Suppressor macrophage (primary cell): ENCODE results near the gene SLC22A3.
"Not testable (repeated sequence)": the region's sequence is repeated elsewhere in the genome, so short reads cannot be mapped to it uniquely, and the experiment has no call there.

Experiments used
- DNase-seq, 4 experiments: peaks; one replicate each; pipeline ENCODE4 v3.0.0-alpha.2; 2020 to 2022
- total RNA-seq, 17 experiments: gene quantifications; one replicate each; lab custom pipeline; 2026; ENCODE audit warnings: mixed read lengths in 6 of 17, inconsistent platforms in 3 of 17; lab: John Stamatoyannopoulos, UW

The SLC22A3 gene, protein sequence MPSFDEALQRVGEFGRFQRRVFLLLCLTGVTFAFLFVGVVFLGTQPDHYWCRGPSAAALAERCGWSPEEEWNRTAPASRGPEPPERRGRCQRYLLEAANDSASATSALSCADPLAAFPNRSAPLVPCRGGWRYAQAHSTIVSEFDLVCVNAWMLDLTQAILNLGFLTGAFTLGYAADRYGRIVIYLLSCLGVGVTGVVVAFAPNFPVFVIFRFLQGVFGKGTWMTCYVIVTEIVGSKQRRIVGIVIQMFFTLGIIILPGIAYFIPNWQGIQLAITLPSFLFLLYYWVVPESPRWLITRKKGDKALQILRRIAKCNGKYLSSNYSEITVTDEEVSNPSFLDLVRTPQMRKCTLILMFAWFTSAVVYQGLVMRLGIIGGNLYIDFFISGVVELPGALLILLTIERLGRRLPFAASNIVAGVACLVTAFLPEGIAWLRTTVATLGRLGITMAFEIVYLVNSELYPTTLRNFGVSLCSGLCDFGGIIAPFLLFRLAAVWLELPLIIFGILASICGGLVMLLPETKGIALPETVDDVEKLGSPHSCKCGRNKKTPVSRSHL
- total RNA-seq: 0 to 1.9 (median 0) reads per million in 17 experiments

DNA sequence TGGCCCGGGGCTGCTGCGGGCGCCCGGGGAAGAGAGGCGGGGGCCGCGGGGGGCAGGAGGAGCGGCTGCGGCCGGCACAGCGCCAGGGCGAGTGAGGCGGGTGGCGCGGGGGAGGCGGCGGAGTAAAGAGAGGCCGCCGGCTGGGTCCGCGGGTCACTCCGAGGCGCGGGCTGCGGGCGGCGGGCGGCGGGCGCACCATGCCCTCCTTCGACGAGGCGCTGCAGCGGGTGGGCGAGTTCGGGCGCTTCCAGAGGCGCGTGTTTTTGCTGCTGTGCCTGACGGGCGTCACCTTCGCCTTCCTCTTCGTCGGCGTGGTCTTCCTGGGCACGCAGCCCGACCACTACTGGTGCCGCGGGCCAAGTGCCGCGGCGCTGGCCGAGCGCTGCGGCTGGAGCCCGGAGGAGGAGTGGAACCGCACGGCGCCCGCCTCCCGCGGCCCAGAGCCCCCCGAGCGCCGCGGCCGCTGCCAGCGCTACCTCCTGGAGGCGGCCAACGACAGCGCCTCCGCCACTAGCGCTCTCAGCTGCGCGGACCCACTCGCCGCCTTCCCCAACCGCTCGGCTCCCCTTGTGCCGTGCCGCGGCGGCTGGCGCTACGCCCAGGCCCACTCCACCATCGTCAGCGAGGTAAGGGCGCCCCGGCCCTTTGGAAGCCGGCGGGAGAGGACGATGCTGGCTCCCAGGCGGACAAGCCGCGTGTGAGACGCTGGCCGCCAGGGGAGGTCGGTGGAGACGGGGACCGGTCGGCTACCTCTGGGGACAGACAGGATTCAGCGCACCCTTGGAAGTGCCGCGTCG, at the start of gene SLC22A3:
Gene SLC22A3, plus strand, starts transcription at position 156 of the 797 bp plus-strand sequence. Its CDS starts 42 bp downstream, at position 198.
- no peak for DNase-seq

DNA sequence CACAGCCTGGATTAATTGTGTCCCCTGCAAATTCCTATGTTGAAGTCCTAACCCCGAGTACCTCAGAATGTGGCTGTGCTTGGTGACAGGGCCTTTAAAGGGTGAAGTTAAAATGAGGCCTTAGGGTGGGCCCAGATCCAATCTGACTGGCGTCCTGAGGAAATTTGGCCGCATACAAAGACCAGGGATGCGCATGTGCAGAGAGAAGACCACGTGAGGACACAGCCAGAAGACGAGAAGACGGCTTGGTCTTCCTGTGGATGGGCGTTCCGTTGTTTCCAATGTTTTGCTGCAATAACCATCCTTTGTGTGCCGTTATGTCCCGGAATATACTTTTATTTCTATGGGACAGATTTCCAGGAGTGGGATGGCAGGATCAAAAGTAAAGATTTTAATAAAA, 48.6 kb upstream of the SLC22A3 start:
- no peak for DNase-seq

DNA sequence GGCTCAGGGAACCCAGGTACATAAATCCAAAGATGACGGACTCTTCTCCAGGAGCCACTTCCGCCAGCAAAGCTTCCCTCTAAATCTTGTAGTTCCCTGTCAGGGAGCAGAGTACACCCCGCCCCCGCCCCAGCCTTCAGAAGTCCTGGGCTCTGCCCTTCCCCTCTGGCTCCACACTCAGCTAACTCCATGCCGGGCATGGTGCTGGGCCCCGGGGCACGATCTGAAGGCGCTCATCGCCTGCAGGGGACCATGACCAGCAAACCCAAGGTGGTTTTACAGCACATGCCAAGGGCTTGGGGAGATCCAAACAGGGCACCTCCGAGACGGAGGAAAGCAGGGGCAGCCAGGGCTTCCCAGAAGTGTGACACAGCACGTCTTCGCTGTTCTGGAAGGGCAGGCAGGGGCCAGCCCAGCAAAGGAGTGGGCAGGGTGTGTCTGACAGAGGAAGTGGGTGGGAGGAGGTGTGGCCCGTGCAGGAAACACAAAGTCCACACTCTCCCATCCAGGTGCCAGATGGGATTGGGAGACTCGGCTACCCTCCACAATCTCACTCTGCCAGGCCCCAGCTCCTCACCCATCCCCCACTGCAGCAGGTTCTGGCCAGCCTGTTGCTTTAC, 48.0 kb upstream of the SLC22A3 start:
- DNase-seq: no peak

DNA sequence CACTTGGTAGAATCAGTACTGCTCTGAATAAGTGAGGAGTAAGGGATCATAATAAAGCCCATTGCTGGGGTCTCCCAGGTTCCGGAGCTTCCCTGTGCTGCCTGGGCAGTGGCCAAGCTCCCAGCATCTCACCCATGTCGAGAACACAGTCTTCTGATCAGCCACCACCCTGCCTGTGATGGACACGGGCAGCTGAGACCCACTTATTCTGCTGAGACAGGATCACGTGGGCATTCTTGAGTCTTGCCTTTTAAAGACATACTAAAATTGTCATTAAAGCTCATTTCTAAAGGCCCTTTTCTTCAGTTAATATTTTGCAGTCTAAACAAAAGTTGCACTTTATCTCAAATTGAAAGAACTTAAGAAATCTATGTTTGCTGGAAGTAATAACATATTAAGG, 46.8 kb upstream of the SLC22A3 start:
- DNase-seq: no peak

DNA sequence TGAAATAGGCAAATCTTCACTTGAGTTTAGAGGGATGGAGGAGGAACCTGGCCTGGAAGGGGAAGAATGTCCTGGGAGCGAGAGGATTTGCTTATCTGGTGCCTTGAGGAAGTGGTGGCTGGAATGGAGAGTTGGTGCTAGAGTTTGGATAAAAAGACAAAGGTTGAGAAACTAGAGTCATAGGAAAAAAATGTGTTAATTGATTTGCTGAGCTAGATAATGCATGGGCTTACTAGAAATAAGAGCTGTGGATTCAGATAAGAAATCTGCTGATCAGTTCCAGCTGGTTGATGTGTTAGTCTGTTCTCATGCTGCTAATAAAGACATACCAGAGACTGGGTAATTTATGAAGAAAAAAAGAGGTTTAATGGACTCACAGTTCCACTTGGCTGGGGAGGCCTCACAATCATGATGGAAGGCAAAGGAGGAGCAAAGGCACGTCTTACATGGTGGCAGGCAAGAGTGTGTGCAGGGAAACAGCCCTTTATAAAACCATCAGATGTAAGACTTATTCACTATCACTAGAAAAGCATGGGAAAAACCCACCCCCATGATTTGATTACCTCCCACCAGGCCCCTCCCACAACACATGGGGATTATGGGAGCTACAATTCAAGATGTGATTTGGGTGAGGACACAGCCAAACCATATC, 45.6 kb upstream of the SLC22A3 start:
- DNase-seq: not testable (repeated sequence)

DNA sequence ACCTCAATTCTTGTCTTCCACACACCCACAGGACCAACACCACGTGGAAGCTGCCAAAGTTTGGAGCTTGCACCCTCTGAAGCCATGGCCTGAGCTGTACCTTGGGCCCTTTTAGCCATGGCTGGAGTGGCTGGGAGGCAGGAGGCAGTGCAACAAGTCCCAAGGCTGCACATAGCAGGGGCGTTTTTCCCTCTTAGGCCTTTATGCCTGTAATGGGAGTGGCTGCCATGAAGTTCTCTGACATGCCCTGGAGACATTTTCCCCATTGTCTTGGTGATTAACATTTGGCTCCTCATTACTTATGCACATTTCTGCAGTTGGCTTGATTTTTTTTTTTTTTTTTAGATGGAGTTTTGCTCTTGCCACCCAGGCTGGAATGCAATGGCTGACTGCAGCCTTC, 44.4 kb upstream of the SLC22A3 start:
- no peak for DNase-seq

DNA sequence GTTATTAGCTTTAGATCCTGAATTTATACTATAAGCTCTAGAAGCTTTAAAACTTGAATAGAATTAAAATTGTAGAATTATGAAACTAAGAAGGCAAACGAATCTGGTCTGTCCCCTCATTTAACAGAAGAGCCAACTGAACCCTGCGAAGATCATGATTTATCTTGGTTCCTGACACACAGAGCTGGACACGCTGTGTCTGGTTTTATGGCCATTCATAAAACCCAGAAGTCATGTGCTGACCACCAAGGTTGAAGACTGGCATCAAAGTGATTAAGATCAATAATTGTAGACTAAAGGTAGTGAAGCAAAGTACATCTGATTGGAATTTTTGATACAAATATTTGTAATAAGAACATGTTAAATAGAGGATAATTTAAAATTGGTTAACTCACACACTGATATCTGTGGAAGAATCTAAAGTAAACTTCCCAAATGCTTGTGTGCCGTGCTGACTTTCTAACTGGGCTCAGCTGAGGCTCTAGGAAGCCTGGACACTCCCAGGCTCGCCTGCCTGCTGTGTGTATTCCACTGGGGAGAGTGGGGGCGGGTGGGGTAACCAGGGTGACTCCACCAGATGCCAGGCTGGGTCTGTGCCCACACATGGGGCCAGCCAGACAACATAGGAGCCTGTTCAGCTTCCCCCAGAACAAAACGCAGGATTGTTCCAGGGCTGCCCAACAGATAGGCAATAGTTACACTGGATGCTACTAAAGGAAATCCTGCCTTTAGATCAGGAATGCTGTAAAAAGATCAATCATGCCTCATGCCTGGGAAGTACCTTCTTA, 42.1 kb upstream of the SLC22A3 start:
- DNase-seq: no peak

DNA sequence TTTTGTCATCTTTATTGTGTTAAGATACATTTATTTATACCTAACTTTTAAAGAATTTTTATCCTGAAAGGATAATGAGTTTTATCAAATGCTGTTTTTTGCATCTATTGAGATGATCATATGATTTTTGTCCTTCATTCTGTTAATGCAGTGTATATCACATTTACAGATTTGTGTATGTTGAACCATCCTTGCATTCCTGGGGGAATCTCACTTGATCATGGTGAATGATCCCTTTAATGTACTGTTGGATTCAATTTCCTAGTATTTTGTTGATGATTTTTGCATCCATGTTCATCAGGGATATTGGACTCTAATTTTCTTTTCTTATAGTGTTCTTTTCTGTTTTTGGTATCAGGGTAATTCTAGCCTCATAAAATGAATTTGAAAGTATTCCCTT, 38.5 kb upstream of the SLC22A3 start:
- DNase-seq: no peak

DNA sequence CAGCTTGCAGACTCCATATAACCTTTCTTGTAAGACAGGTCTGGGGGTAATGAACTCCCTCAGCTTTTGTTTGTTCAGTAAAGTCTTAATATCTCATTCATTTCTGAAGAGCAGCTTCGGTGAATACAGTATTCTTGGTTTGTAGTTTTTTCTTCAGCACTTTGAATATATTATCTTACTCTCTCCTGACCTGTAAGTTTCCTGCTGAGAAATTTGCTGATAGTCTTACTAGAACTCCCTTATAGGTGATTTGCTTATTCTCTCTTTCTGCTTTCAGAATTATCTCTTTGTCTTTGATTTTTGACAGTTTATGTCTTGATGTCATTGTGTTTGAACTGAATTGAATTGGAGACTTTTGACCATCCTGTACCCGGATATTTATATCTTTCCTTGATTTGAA, 35.3 kb upstream of the SLC22A3 start:
- no peak for DNase-seq

DNA sequence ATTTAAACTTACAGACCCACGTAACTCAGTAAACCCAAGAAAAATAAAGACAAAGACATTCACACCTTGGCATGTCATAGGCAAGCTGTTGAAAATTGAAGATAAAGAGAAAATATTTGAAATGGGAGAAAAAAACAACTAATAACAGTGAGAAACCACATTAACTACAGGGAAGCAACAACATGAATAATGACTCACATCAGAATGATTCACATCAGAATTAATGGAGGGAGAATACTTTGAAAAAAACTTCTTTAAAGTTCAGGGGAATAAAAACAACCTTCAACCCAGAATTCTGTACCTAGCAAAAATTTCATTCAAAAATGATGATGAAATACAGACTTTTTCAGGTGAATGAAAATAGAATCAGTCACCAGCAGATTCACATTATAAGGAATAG, 32.9 kb upstream of the SLC22A3 start:
- no peak for DNase-seq

DNA sequence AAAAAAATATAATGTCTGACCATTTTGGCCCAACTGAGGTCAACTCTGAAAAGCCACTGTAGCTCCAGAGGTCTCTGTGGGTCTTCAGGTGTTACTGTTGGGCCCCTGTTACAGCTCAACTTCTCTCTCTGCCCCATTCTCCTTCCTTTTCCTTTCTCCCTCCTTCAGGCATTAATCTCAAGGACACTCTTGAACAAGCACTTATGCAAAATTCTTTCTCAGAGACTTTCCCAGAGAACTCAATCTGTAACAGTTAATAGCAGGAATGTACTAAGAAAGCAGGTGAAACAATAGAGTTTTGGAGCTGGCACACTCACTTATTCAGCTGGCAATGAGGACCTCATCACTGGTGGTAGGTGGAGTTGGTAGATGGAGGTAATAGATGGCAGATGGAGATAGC, 31.9 kb upstream of the SLC22A3 start:
- no peak for DNase-seq

DNA sequence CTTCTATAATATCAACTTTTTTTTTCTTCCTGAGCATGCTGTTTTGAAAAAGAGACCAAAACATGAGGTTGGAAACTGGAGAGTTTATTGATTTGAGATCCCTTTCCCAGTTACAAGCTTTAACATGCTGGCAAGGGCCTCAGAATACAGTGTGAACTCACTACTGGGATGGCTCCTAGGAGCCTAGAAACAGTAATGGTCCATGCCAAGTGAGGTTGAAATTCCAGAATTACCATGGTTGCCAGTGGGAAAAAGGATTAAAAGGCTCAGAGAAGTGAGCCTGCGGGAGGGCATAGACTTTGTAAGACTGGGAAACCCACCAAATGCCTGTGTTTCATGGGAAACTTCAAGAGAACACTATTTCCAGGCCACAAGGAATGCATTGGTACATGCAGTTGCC, 28.9 kb upstream of the SLC22A3 start:
- DNase-seq: no peak

DNA sequence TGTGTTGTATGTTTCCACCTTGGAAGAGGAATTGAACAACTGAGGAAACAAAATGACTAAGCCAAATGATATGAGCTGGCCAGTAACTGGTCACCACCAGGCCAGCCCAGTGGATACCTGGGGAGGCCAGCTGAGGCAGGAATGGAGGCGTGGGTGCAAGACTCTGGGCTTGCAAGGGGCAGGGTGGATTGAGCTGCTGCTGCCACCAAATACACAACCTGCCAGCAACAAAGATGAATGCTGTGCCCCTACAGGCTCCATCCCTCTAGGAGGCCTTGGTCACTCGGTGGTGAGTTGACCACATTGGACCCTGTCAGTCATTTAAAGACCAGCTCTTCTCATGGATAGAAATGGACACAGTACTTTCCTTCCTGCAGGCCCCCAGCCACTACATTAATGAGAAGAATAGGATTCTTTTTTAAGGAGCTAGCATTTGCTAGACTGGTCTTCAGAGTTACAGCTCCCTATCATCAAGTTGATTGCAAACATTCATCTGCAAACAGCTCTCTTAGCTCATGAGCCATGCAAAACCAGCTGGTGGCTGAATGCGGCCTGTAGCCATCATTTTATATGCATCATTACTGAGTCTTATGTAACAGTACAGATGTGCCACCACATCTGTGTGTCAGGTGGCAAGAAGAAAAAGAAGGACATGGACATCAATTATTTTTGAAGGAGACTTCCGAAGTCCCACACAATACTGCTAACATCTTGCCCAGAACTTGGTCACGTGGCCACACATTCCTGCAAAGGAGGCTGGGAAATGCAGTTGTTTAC, 26.3 kb upstream of the SLC22A3 start:
- no peak for DNase-seq

DNA sequence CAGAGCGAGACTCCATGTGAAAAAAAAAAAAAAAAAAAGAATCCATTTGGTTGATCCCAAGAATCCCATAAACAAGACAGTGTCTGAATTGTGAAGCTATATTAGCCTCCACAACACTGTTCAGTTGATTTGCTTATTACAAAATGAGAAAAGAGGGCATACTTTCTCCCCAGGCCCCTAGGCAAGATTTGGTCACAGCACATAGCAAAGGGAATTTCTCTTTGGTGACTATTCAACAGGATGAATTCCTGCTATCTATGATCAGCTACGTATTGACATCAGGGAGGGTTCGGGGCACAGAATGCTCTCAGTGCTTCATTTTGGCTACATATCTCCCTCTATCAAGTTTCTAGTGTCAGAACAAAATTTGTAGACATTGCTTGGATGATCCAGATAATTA, 20.2 kb upstream of the SLC22A3 start:
- DNase-seq: no peak

DNA sequence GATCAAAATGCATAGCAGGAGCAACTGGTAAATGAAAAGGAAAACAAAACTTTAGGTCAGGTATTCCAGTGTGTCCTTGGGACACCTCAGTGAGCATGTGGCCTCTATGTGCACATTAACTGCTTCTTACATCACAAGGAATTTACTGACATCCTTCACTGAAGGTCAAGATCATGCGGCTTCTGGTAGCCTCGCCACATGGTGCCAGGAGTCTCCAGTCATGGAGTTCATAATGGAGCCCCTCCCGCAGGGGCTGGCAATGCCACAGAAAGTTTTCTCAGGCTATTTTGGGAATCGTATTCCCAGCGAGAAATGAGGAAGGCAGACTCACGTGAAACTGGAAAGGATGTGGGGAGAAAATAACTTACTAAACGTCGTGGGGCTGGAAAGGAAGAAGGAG, 19.7 kb upstream of the SLC22A3 start:
- DNase-seq: no peak

DNA sequence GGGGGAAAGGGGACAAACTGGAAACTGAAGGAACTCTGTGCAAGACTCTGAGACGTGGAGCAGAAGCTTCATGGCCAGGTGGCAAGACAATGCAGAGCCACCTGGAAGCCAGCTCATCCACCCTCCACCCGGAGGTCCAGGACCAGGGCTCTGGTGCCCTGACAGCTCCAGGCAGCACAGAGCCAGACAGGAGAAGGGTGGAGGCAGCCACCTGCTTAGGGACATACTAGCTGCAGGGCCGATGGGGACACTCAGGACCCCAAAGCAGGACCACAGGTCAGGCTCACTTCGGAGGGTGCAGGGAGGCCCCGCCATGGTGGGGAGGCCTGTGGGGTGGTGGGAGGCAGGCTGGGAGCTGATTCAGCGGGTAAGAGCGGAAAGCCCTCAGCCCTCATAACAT, 19.0 kb upstream of the SLC22A3 start:
- DNase-seq: no peak

DNA sequence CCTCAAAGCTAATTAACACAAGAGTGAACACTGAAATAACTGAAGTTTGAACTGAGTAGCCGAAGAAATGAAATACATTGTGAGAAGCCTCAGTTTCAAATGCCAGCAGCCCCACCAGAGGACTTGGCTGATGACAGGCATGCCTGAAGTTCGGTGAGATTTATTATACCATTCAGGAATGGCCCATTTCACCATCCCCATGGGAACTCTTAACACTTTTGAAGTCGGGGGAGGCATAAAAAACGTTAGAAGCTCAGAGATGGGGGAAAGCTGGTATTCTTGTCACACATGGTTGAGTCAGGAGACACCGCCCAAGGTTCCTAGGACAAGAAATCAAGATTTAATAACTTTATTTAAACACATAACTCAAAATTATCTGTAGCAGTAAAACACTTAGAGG, 17.6 kb upstream of the SLC22A3 start:
- no peak for DNase-seq

DNA sequence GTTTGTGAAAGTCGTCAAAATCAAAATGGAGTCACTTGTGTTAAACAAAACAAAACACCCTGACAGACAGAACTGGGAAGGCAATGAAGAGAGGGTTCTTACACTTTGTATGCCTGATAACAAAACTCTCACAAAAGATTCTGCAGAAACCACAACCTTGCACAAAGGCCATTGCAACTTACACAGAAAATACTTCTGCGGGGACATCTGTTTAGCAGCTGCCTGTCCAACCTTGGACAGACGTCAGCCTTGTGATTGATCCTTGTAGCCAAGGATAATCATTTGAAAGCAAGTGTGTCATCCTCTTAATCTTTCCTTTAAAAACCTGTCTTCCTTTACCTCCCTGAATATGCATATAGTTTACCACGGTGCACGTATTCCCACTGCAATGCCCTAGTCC, 17.0 kb upstream of the SLC22A3 start:
- no peak for DNase-seq

DNA sequence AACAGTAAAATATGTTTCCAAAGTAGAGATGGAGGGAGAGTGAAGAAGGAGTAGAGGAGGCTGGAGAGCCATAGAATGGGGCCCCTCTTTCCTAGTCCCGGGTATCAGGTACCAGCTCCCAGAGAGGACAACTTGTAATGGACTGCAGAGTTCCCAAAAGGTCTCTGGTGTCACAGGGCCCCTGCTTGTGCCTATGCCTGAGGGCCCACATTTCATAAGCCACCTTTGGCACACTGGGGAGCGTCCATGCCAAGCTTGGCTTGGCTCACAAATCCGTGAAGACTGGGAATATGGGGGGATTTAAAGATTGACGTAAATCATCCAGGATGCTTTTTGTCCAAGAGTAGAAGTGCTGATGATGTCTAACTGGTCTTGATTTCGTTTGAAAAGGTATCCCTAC, 16.4 kb upstream of the SLC22A3 start:
- no peak for DNase-seq

DNA sequence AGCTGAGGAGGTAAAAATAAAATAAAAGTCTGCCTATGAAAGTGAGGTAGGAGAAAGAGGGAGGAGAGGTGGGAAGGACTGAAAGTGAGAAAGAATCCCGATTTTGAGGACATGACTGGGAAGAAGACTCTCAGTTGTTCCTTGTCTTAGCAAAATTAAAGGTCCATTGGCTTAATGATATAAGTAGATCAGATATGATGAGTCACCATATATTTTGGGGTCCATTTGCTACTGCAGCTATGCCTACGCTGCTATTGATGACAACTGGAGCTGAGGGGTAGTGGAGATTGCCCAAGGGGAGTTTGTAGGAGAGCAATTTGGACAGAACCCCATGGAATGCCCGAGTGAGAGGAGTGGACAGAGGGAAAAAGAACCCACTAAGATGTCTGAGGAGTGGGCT, 15.1 kb upstream of the SLC22A3 start:
- no peak for DNase-seq

DNA sequence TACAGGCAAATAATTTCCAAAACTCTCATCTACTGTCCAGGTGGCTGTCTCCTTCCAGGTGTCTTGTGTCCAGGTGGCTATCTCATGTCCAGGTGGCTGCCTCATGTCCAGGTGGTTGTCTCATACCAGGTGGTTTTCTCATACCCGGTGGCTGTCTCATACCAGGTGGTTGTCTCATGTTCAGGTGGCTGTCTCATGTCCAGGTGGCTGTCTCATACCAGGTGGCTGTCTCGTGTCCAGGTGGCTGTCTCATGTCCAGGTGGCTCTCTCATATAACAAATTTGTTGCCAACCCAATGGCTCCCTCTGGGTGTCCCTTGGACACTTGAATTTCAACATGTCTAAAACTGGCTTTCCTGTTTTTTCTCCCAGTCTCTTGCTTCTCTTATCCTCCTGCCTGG, 14.3 kb upstream of the SLC22A3 start:
- no peak for DNase-seq
